HCT116 (cell line): Measurements from ENCODE around the gene FOS.

Experiments used
- ELF1 ChIP-seq: IDR thresholded peaks from 2 replicates; pipeline ENCODE4 v1.6.1; 2012; ENCODE audit warnings: low read depth, borderline replicate concordance
- EZH2 ChIP-seq: fragments of 200-600 bp; sonication (generic); IDR thresholded peaks from 2 replicates; pipeline ENCODE4 v1.6.1; 2017; ENCODE audit warnings: antibody characterized with exemption, mixed run types
- EZH2phosphoT487 ChIP-seq: fragments of 200-600 bp; IDR thresholded peaks from 2 replicates; pipeline ENCODE4 v1.6.1; 2018; ENCODE audit warnings: antibody characterized with exemption, borderline replicate concordance
- JUND ChIP-seq: IDR thresholded peaks from 2 replicates; pipeline ENCODE4 v1.6.1; 2012
- POLR2A ChIP-seq: IDR thresholded peaks from 2 replicates; pipeline ENCODE4 v1.7.0; 2011; ENCODE audit warnings: borderline replicate concordance; ENCODE audit not compliant: insufficient read depth, insufficient read length; ENCODE audit errors: extremely low read depth
- POLR2AphosphoS5 ChIP-seq: IDR thresholded peaks from 2 replicates; pipeline ENCODE4 v1.6.1; 2011; ENCODE audit warnings: mild to moderate bottlenecking, low read depth, low read length, moderate library complexity
- RAD21 ChIP-seq: IDR thresholded peaks from 2 replicates; pipeline ENCODE4 v1.6.1; 2012; ENCODE audit warnings: low read depth, mild to moderate bottlenecking
- YY1 ChIP-seq: IDR thresholded peaks from 2 replicates; pipeline ENCODE4 v1.6.1; 2011; ENCODE audit warnings: low read length, low read depth, moderate library complexity, mild to moderate bottlenecking; ENCODE audit not compliant: insufficient replicate concordance; ENCODE audit errors: extremely low read depth
- ZFX ChIP-seq: fragments of 450-650 bp; IDR thresholded peaks from 2 replicates; pipeline ENCODE4 v1.6.1; 2017
- ZNF274 ChIP-seq: fragments of 200-500 bp; sonication (Bioruptor generic); IDR thresholded peaks from 2 replicates; pipeline ENCODE4 v1.6.1; 2014; ENCODE audit warnings: mild to moderate bottlenecking, low read depth, low read length, inconsistent platforms
- TF ChIP-seq, protein P1 (sequence below), 3 experiments: fragments of 200-600 bp in 1 of 3; sonication (generic) in 1 of 3; IDR thresholded peaks in 2 of 3; conservative IDR thresholded peaks in 1 of 3; 2 replicates each; pipeline ENCODE4 v1.5.1; 2012 to 2017; ENCODE audit warnings: low read depth in 2 of 3, low read length in 2 of 3, antibody characterized with exemption in 1 of 3, borderline replicate concordance in 1 of 3, control low read depth in 1 of 3, mild to moderate bottlenecking in 1 of 3, mixed read lengths in 1 of 3, mixed run types in 1 of 3, moderate library complexity in 1 of 3; ENCODE audit not compliant: insufficient read depth in 1 of 3
- TF ChIP-seq, protein P2 (sequence below): IDR thresholded peaks from 2 replicates; pipeline ENCODE4 v1.6.1; 2012
- TF ChIP-seq, protein P3 (sequence below): IDR thresholded peaks from 2 replicates; pipeline ENCODE4 v1.6.1; 2012

DNA sequence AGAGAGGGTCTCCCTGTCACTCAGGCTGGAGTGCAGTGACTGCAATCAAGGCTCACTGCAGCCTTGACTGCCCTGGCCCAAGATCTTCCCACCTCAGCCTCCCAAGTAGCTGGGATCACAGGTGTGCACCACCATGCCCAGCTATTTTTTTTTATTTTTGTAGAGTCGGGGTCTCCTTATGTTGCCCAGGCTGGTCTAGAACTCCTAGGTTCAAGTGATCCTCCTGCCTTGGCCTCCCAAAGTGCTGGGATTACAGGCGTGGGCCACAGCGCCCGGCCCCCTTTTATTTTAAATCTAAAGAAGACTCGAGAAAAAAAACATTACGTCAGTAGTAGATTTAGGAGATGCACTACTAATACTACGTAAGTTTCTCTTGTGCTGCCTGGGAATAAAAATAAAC is 14.3 kb downstream of the FOS start:
- TF ChIP-seq POLR2A: no peak
- TF ChIP-seq, protein P1, sequence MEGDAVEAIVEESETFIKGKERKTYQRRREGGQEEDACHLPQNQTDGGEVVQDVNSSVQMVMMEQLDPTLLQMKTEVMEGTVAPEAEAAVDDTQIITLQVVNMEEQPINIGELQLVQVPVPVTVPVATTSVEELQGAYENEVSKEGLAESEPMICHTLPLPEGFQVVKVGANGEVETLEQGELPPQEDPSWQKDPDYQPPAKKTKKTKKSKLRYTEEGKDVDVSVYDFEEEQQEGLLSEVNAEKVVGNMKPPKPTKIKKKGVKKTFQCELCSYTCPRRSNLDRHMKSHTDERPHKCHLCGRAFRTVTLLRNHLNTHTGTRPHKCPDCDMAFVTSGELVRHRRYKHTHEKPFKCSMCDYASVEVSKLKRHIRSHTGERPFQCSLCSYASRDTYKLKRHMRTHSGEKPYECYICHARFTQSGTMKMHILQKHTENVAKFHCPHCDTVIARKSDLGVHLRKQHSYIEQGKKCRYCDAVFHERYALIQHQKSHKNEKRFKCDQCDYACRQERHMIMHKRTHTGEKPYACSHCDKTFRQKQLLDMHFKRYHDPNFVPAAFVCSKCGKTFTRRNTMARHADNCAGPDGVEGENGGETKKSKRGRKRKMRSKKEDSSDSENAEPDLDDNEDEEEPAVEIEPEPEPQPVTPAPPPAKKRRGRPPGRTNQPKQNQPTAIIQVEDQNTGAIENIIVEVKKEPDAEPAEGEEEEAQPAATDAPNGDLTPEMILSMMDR (IDR thresholded peaks at IDR 0.05 in 2 of 3, conservative IDR thresholded peaks at IDR 0.05 in 1 of 3; ENCODE audit: borderline replicate concordance in 1 of 3, insufficient read depth in 1 of 3, low read depth in 2 of 3, low read length in 2 of 3): no peak
- no peak for TF ChIP-seq EZH2phosphoT487
- TF ChIP-seq YY1: no peak
- TF ChIP-seq EZH2: no peak
- TF ChIP-seq, protein P2, sequence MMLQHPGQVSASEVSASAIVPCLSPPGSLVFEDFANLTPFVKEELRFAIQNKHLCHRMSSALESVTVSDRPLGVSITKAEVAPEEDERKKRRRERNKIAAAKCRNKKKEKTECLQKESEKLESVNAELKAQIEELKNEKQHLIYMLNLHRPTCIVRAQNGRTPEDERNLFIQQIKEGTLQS: no peak
- no peak for TF ChIP-seq JUND
- no peak for TF ChIP-seq ELF1
- TF ChIP-seq POLR2AphosphoS5: no peak
- TF ChIP-seq RAD21: no peak
- no peak for TF ChIP-seq ZNF274
- TF ChIP-seq ZFX: no peak
- TF ChIP-seq, protein P3, sequence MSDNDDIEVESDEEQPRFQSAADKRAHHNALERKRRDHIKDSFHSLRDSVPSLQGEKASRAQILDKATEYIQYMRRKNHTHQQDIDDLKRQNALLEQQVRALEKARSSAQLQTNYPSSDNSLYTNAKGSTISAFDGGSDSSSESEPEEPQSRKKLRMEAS: no peak
